Uterus (tissue), 4 donors: ENCODE measurements around the gene ZC3H12A. TPM values are rescaled to one million over a fixed set of nuclear protein-coding genes. Genes with fewer than 3 reads are reported as not detected.

ENCODE experiments used
- DNase-seq, 2 donors: peaks; one replicate each; pipeline ENCODE4 v3.0.0-alpha.2; 2019 to 2020
- H3K27ac ChIP-seq, 2 donors: fragments of 200-600 bp; sonication (generic); 1 replicate in 1 of 2; 2 replicates in 1 of 2; pipeline ENCODE4 v1.5.1; 2016 to 2018
- H3K27me3 ChIP-seq, 2 donors: fragments of 200-600 bp; sonication (generic); one replicate each; pipeline ENCODE4 v1.5.1; 2018 to 2019; ENCODE audit warnings: control low read depth in 1 of 2
- H3K36me3 ChIP-seq, 2 donors: fragments of 200-600 bp; sonication (generic); one replicate each; pipeline ENCODE4 v1.5.1; 2019; ENCODE audit warnings: control low read depth in 1 of 2
- H3K4me1 ChIP-seq, 2 donors: fragments of 200-600 bp; sonication (generic); one replicate each; pipeline ENCODE4 v1.5.1; 2018 to 2019; ENCODE audit warnings: control low read depth in 1 of 2
- H3K4me3 ChIP-seq, 2 donors: fragments of 200-600 bp; sonication (generic); 1 replicate in 1 of 2; 2 replicates in 1 of 2; pipeline ENCODE4 v1.5.1; 2018 to 2019; ENCODE audit warnings: mild to moderate bottlenecking in 1 of 2
- H3K9me3 ChIP-seq, 2 donors: fragments of 200-600 bp; sonication (generic); one replicate each; pipeline ENCODE4 v1.5.1; 2019; ENCODE audit warnings: control low read depth in 1 of 2
- POLR2A ChIP-seq, 2 donors: fragments of 450-650 bp; IDR thresholded peaks; one replicate each; pipeline ENCODE4 v1.6.1; 2016; ENCODE audit warnings: antibody characterized with exemption in 2 of 2, mild to moderate bottlenecking in 1 of 2, moderate library complexity in 1 of 2
- intact Hi-C: fragments of 100-400 bp; cut with DNase I; formaldehyde crosslinking; loops from one replicate; pipeline ENCODE4 v1.15.1; 2023; ENCODE audit warnings: low total_unique reads
- total RNA-seq, 4 donors: library from RNA; depleted of rRNA in 3 of 4; stranded (reverse); fragments of >200 nt in 3 of 4; gene quantifications; one replicate each; pipeline versions ENCODE4 v1.1.0 to v1.2.4, GENCODE V29; 2014 to 2023
- TF ChIP-seq, protein P1 (sequence below), 4 experiments: fragments of 200-600 bp in 2 of 4; fragments of 450-650 bp in 2 of 4; sonication (generic) in 2 of 4; IDR thresholded peaks; one replicate each; pipeline ENCODE4 v1.5.1; 2016 to 2019; ENCODE audit warnings: antibody characterized with exemption in 4 of 4, mild to moderate bottlenecking in 2 of 4, moderate library complexity in 1 of 4
- donor health status: DM: yes; HTN: yes; CAD: no.

ZC3H12A gene
- total RNA-seq, 4 donors from 2014 or later: 2.5 to 11.5 (median 8.5) TPM

DNA sequence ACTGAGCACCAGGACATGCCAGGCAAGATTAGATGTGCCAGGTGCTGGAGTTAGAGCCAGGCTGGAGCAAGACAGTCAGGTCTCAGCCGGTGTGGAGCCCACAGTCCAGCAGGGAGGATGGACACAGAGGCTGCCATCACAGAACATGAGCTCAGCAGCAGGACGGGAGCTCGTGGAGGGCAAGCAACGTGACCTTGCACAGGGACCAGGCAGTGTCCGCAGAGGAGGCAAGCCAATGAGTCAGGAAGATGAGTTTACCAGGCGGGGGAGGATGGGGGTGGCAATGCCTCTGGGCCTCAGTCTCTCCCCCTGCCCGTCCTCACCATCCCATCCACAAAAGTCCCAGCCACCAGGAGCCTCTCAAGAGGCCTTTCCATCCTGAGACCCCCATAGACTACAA is 20.7 kb upstream of the ZC3H12A start:
- intact Hi-C loops: no loop called here
- TF ChIP-seq, protein P1, sequence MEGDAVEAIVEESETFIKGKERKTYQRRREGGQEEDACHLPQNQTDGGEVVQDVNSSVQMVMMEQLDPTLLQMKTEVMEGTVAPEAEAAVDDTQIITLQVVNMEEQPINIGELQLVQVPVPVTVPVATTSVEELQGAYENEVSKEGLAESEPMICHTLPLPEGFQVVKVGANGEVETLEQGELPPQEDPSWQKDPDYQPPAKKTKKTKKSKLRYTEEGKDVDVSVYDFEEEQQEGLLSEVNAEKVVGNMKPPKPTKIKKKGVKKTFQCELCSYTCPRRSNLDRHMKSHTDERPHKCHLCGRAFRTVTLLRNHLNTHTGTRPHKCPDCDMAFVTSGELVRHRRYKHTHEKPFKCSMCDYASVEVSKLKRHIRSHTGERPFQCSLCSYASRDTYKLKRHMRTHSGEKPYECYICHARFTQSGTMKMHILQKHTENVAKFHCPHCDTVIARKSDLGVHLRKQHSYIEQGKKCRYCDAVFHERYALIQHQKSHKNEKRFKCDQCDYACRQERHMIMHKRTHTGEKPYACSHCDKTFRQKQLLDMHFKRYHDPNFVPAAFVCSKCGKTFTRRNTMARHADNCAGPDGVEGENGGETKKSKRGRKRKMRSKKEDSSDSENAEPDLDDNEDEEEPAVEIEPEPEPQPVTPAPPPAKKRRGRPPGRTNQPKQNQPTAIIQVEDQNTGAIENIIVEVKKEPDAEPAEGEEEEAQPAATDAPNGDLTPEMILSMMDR (IDR thresholded peaks at IDR 0.05): no peak
- TF ChIP-seq POLR2A (IDR thresholded peaks at IDR 0.05): no peak

DNA sequence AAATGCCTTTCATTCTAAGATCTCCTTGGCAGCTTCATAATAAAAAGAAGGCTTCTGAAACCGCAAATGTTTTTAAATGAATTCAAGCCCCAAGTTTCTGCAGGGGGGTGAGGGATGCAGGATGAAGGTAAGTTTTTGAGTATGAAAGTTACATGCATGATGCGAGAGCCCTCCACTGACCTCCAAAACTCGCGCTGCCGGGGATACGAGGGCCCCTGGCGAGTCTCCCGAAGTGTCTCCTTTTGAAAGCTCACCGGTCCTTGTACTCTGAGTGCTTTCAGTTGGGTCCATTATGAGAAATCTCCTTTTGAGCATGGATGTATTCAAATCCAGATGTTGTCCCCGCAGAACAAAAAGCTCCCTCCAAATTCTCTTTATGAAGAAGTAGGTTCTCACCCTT is 18.9 kb upstream of the ZC3H12A start:
- Histone ChIP-seq H3K4me3 (no peak overlapping the region), H3K9me3 (no peaks in the 10 kb centered on the region), H3K27me3 (no peaks in the 10 kb centered on the region), H3K4me1 (no peaks in the 10 kb centered on the region), H3K36me3 (no peaks in the 10 kb centered on the region), H3K27ac (peak overlapping the region; percentile 9 to 23)
- TF ChIP-seq POLR2A (IDR thresholded peaks at IDR 0.05): no peak
- TF ChIP-seq, protein P1 (IDR thresholded peaks at IDR 0.05): no peak
- DNase-seq: no peak
- intact Hi-C loops: no loop called here

More for the DNA sequence above, 20.7 kb upstream of the ZC3H12A start:
- Histone ChIP-seq H3K27me3 (peaks cover 0 to 9% of the 10 kb centered on the region in 2 donors), H3K27ac (no peak overlapping the region), H3K9me3 (no peaks in the 10 kb centered on the region), H3K4me3 (no peak overlapping the region), H3K4me1 (no peaks in the 10 kb centered on the region), H3K36me3 (no peaks in the 10 kb centered on the region)
- DNase-seq: no peak

- H3K9me3 ChIP-seq: no peaks in the 10 kb centered on the region
- TF ChIP-seq, protein P1 (IDR thresholded peaks at IDR 0.05): no peak
- no peak for TF ChIP-seq POLR2A (IDR thresholded peaks at IDR 0.05)
- no peak for DNase-seq
- no peaks in the 10 kb centered on the region for H3K27me3 ChIP-seq
- H3K4me1 ChIP-seq: no peaks in the 10 kb centered on the region
- H3K27ac ChIP-seq: no peak overlapping the region
- H3K4me3 ChIP-seq: no peak overlapping the region
- no peaks in the 10 kb centered on the region for H3K36me3 ChIP-seq
- intact Hi-C loops: no loop called here
These were observed 17.8 kb upstream of the ZC3H12A start for GRCh38 chr1:37456614-37457013.

DNA sequence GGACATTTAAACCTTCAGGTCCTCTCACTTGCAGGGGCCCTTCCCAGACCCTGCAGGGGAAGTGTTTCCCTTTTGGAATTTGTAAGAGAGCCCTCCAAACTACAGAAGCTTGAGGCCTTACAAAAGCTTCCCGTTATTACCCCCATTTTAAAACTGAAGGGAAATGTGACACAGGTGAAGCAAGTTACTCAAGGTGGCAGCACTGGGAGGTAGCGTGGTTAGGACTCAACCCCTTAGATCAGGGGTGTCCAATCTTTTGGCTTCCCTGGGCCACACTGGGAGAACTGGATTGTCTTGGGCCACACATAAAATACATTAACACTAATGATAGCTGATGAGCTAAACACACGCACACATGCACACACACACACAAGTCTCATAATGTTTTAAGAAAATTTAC is 15.8 kb upstream of the ZC3H12A start:
- H3K27me3 ChIP-seq: no peaks in the 10 kb centered on the region
- no peak for DNase-seq
- no peaks in the 10 kb centered on the region for H3K36me3 ChIP-seq
- no peak overlapping the region for H3K27ac ChIP-seq
- H3K9me3 ChIP-seq: no peaks in the 10 kb centered on the region
- TF ChIP-seq POLR2A (IDR thresholded peaks at IDR 0.05): no peak
- TF ChIP-seq, protein P1 (IDR thresholded peaks at IDR 0.05): no peak
- no peak overlapping the region for H3K4me3 ChIP-seq
- H3K4me1 ChIP-seq: no peaks in the 10 kb centered on the region
- intact Hi-C loops: no loop called here

- Histone ChIP-seq H3K4me1 (no peaks in the 10 kb centered on the region), H3K36me3 (no peaks in the 10 kb centered on the region), H3K27me3 (no peaks in the 10 kb centered on the region), H3K27ac (no peak overlapping the region), H3K4me3 (no peak overlapping the region), H3K9me3 (no peaks in the 10 kb centered on the region)
- TF ChIP-seq, protein P1 (IDR thresholded peaks at IDR 0.05): no peak
- TF ChIP-seq POLR2A (IDR thresholded peaks at IDR 0.05): no peak
- DNase-seq: no peak
- intact Hi-C loops: no loop called here
These were observed 12.5 kb upstream of the ZC3H12A start for GRCh38 chr1:37461698-37462436.
